Left lung (tissue), 14 donors: ENCODE measurements around the gene TMEM244. TPM values are rescaled to one million over a fixed set of nuclear protein-coding genes. Genes with fewer than 3 reads are reported as not detected.

Experiments
- ATAC-seq: fragments of 200-7000 bp; cut with Tn5 transposase; one replicate; pipeline ENCODE4 v1.9.1; 2020; ENCODE audit warnings: moderate library complexity
- DNase-seq, 4 donors: peaks; one replicate each; pipeline ENCODE4 v3.0.0-alpha.2; 2013 to 2020
- H3K27ac ChIP-seq, 2 donors: fragments of 200-600 bp; sonication (generic) in 1 of 2; one replicate each; pipeline versions ENCODE4 v1.5.0 to v1.8.0; 2020 to 2021
- H3K27me3 ChIP-seq, 2 donors: fragments of 200-600 bp; sonication (generic) in 1 of 2; one replicate each; pipeline versions ENCODE4 v1.5.0 to v1.8.0; 2020 to 2021
- H3K36me3 ChIP-seq, 2 donors: fragments of 200-600 bp; sonication (generic) in 1 of 2; one replicate each; pipeline versions ENCODE4 v1.5.0 to v1.8.0; 2020 to 2021
- H3K4me1 ChIP-seq, 2 donors: fragments of 200-600 bp; one replicate each; pipeline ENCODE4 v1.8.0; 2021
- H3K4me3 ChIP-seq, 2 donors: fragments of 200-600 bp; sonication (generic) in 1 of 2; one replicate each; pipeline versions ENCODE4 v1.5.0 to v1.8.0; 2020 to 2021; ENCODE audit warnings: mild to moderate bottlenecking in 1 of 2
- H3K9me3 ChIP-seq, 2 donors: fragments of 200-600 bp; sonication (generic) in 1 of 2; one replicate each; pipeline versions ENCODE4 v1.5.0 to v1.8.0; 2020 to 2021
- intact Hi-C, 2 donors: fragments of 100-400 bp; cut with DNase I; formaldehyde crosslinking; loops; one replicate each; pipeline versions ENCODE4 v1.11.2 to v1.14.2; 2022
- long read RNA-seq, 12 donors: library from polyadenylated mRNA in 2 of 12; unstranded in 2 of 12; transcript quantifications; one replicate each; pipeline ENCODE4 v2.0.0 and lab custom pipeline, GENCODE V29; 2019 to 2026
- polyA plus RNA-seq, 6 donors: library from polyadenylated mRNA; unstranded; fragments of 120-200 nt; gene quantifications; one replicate each; pipeline ENCODE4 v1.2.1, GENCODE V29; 2013; ENCODE audit not compliant: insufficient read length in 6 of 6
- total RNA-seq, 2 donors: library from RNA; stranded (reverse); fragmentation: NEBNext Ultra II Directional; extraction: Animal tissue kit (Norgen Biotek cat#: 25700); gene quantifications; one replicate each; pipeline ENCODE4 v1.2.1, GENCODE V29; 2021
- TF ChIP-seq, protein P1 (sequence below), 2 donors: fragments of 200-600 bp; sonication (generic) in 1 of 2; IDR thresholded peaks; one replicate each; pipeline versions ENCODE4 v1.5.0 to v1.8.0; 2021; ENCODE audit warnings: antibody characterized with exemption in 2 of 2
- donor health status: DM: no; HTN: yes; CAD: no.
- donor health status: DM: no; HTN: no; CAD: no.

Gene TMEM244, protein sequence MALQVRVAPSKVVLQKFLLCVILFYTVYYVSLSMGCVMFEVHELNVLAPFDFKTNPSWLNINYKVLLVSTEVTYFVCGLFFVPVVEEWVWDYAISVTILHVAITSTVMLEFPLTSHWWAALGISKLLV
- not detected for total RNA-seq
- not detected for polyA plus RNA-seq
- long read RNA-seq, donor 1 = 0 reads
- long read RNA-seq, donor 2 = 0 reads
- long read RNA-seq, donor 3 = 0 reads
- long read RNA-seq, donor 4 = 0 reads
- long read RNA-seq, donor 5 = 0 reads
- long read RNA-seq, donor 6 = 0 reads
- long read RNA-seq, donor 7 = 0 reads
- long read RNA-seq, donor 8 = 0 reads
- long read RNA-seq, donor 9 = 0 reads
- long read RNA-seq, donor 10 = 0 reads
- long read RNA-seq, donor 11 = 0 reads
- long read RNA-seq, donor 12 = 0 reads

DNA sequence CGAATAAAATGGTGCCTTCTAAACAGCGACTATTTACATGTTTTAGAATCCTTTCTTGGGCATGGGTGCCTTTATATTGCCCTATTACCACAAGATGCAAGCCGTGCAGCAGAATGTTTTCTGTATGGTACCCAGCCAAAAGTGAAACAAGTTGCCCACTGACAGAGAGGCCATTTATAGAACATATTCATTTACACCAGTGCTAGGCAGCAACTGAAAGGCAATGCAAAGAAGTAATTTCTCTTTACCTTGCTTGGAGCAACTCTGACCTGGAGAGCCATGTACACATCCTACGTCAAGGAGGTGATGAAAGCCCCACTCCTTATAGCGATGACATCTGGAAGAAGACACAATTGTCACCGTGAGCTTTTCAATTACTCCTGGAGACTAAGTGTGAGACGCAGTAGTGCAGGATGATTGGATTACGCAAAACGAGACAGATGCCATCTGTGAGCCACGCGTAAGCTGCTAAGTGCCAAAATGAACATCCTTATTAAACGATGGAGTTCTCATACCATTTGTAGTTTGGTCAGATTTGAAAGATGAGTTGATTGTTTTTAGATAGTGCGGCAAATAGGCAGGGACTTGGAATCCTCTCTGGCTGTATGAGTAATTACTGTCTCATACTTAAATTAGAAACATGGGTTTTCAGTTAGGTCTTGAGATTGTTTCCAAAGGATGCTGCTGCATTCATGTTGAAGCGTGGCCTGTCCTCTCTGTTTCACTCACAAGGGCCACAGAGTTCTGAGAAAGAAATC lies at the start of gene TMEM244:
Gene TMEM244 (minus strand): TSS at position 408 of the 758 bp plus-strand sequence. CDS start 127 bp downstream, at position 281.
- TF ChIP-seq, protein P1, sequence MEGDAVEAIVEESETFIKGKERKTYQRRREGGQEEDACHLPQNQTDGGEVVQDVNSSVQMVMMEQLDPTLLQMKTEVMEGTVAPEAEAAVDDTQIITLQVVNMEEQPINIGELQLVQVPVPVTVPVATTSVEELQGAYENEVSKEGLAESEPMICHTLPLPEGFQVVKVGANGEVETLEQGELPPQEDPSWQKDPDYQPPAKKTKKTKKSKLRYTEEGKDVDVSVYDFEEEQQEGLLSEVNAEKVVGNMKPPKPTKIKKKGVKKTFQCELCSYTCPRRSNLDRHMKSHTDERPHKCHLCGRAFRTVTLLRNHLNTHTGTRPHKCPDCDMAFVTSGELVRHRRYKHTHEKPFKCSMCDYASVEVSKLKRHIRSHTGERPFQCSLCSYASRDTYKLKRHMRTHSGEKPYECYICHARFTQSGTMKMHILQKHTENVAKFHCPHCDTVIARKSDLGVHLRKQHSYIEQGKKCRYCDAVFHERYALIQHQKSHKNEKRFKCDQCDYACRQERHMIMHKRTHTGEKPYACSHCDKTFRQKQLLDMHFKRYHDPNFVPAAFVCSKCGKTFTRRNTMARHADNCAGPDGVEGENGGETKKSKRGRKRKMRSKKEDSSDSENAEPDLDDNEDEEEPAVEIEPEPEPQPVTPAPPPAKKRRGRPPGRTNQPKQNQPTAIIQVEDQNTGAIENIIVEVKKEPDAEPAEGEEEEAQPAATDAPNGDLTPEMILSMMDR (IDR thresholded peaks at IDR 0.05) = no peak
- no peak for ATAC-seq
- no peak within 1 kb of the TSS for H3K4me3 ChIP-seq
- no peak for DNase-seq
- H3K4me1 ChIP-seq = no peaks in the 10 kb centered on the region
- intact Hi-C loops = no loop called here
- H3K9me3 ChIP-seq = peaks cover 0 to 2% of the 10 kb centered on the region in 2 donors
- H3K27me3 ChIP-seq = no peaks in the 10 kb centered on the region
- H3K36me3 ChIP-seq = no peaks in the 10 kb centered on the region
- H3K27ac ChIP-seq = no peak within 1 kb of the TSS

DNA sequence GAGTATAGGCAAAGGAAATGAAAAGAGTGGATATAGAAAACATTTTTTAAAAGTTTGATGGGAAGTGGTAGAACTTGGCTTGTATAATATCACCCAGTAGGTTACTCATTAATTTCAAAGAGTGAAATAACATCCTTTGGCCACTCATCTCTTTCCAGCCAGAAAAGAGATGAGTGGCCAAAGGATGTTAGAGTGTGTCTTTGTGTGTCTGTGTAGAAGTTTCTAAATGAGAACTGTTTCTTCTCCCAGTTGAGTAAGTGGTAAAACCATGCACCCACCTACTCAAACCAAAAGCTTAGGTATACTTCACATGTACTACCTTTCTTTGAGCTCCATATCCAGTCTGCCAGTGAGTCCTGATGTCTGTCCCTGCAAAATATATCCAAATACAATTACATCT lies 47.7 kb upstream of the TMEM244 start:
- no peak for DNase-seq
- intact Hi-C loops = loop anchor here in 1 of 2 donors (10.0 kb wide), 1 partner anchor 116 kb away; no protein-coding TSS in a partner anchor
- H3K9me3 ChIP-seq = no peaks in the 10 kb centered on the region
- H3K4me3 ChIP-seq = no peak overlapping the region
- ATAC-seq = no peak
- no peaks in the 10 kb centered on the region for H3K4me1 ChIP-seq
- TF ChIP-seq, protein P1 (IDR thresholded peaks at IDR 0.05) = no peak
- H3K27me3 ChIP-seq = no peaks in the 10 kb centered on the region
- H3K36me3 ChIP-seq = no peaks in the 10 kb centered on the region
- no peak overlapping the region for H3K27ac ChIP-seq

DNA sequence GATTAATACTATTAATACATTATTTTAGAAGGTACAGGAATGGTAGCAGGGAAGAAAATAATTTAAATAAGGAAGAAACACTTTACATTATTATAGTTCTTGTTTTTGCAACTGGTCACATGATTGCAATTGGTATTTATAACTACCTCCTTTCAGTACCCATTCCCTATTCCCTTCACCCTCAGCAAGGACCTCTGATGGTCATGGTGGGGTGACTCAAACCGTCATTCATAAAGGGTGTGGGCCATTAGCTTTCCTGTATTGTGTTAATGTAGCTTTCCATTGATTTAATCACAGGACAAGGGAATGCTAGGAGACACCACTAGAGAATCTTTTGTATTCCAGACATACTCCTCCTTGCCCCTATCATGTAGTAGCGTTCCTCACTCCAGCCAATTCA lies 47.2 kb upstream of the TMEM244 start:
- Histone ChIP-seq H3K9me3 (no peaks in the 10 kb centered on the region), H3K4me3 (no peak overlapping the region), H3K27me3 (no peaks in the 10 kb centered on the region), H3K36me3 (no peaks in the 10 kb centered on the region), H3K27ac (no peak overlapping the region), H3K4me1 (no peaks in the 10 kb centered on the region)
- TF ChIP-seq, protein P1 (IDR thresholded peaks at IDR 0.05) = no peak
- DNase-seq (no peak), ATAC-seq (no peak)
- intact Hi-C loops = loop anchor here in 1 of 2 donors (10.0 kb wide), 1 partner anchor 116 kb away; no protein-coding TSS in a partner anchor

DNA sequence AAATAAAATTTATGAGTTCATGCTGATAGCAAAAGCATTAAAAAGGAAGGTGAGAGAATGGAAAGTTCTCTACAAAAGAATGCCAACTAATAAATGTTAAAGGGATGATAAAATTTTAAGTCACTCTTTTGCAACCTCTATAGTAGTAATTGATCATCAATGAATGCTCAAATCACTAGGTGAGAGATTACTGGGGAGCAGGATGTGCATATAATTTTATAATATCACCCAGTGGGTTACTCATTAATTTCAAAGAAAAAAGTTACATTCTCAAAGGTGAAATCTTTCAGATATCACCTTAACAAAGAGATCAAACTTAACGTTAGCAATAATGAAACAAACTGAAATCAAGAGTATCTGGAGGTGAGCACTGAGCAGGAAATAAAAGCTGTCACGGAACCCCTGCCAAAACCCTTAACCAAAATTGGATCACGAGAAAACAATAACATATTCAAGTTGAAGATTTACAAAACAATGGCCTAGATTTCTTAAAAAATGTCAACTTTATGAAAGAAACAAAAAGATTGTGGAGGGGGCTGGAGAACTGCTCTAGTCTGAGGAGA lies 45.5 kb upstream of the TMEM244 start:
- H3K4me1 ChIP-seq = no peaks in the 10 kb centered on the region
- DNase-seq (no peak), ATAC-seq (no peak)
- H3K27ac ChIP-seq = no peak overlapping the region
- H3K4me3 ChIP-seq = no peak overlapping the region
- TF ChIP-seq, protein P1 (IDR thresholded peaks at IDR 0.05) = no peak
- no peaks in the 10 kb centered on the region for H3K36me3 ChIP-seq
- H3K9me3 ChIP-seq = no peaks in the 10 kb centered on the region
- intact Hi-C loops = loop anchor here in 1 of 2 donors (10.0 kb wide), 1 partner anchor 118 kb away; no protein-coding TSS in a partner anchor
- H3K27me3 ChIP-seq = no peaks in the 10 kb centered on the region
